Measurements from ENCODE around the gene MYH10.

DNA sequence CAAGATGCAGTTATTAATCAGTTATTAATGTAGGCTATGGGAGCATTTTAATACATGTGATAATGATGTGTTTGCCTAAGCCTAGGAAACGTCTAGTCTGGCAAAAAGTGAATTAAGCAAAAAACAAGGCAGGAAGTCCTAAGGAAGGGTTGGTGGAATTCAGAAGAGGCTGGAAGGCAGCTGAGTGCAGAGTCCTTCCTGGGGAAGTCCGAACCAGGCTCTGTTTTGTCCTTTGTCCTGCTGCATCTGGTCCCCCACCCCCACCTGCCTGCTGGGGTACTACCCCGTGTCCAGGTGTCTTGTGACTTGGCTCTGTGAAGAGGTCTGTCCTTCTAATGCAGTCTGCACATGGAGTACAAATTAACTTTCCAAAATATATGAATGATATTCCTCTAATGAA, 1.5 kb upstream of the MYH10 start:
- TF ChIP-seq EZH2phosphoT487 (IDR thresholded peaks at IDR 0.05; ENCODE audit: insufficient read depth, low read depth) (no peak), EZH2 (IDR thresholded peaks at IDR 0.05; ENCODE audit: insufficient read depth, poor library complexity, severe bottlenecking) (no peak)
